Measurements from ENCODE around the gene ICE1.
A peak's percentile ranks its signal among the peaks of the same experiment; 100 is the strongest.
"Not testable (repeated sequence)": the region's sequence is repeated elsewhere in the genome, so short reads cannot be mapped to it uniquely, and the experiment has no call there.

ICE1 gene

DNA sequence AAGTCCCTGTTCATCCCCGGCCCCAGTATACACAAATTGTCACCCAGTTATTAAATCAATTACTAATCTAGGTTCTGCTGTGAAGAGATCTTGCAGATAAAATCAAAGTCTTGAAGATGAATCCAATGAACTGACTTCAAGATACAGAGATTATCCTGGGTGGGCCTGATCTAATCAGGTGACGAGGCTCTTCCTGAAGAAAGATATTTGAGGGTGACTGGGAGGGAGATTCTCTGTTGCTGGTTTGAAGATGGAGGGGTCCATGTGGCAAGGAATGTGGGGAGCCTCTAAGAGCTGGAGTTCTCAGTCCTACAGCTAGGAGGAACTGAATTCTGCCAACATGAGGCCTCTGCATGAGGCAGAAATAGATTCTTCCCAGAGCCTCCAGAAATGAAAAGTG lies 36.1 kb upstream of the ICE1 start:
- H2BK15ac ChIP-seq (ENCODE audit: low read depth, poor library complexity, severe bottlenecking): no peak overlapping the region
- no peak overlapping the region for H3K18ac ChIP-seq (ENCODE audit: low read depth in 1 of 2, low read length in 2 of 2)
- H4K91ac ChIP-seq (ENCODE audit: low read length): no peak overlapping the region
- no peaks in the 10 kb centered on the region for H3K36me3 ChIP-seq (ENCODE audit: control insufficient read depth in 1 of 2, insufficient read depth in 2 of 2, low read depth in 1 of 2, low read length in 2 of 2)
- DNase-seq: no peak
- H3K27ac ChIP-seq (ENCODE audit: low read length, poor library complexity, severe bottlenecking): no peak overlapping the region
- H3K9me3 ChIP-seq (ENCODE audit: control insufficient read depth, low read length): no peaks in the 10 kb centered on the region
- no peak overlapping the region for H2BK5ac ChIP-seq (ENCODE audit: low read depth, low read length, poor library complexity, severe bottlenecking)
- no peak overlapping the region for H3K4ac ChIP-seq (ENCODE audit: low read depth in 1 of 2, low read length in 2 of 2)
- H2AFZ ChIP-seq (ENCODE audit: low read depth, low read length): no peak overlapping the region
- H3K14ac ChIP-seq (ENCODE audit: low read length in 2 of 2): no peak overlapping the region
- no peaks in the 10 kb centered on the region for H3K79me1 ChIP-seq (replicated peaks; ENCODE audit: low read length, poor library complexity, severe bottlenecking)
- no peak overlapping the region for H2BK120ac ChIP-seq (ENCODE audit: low read depth, low read length)
- WGBS: 94% methylated on average over 1 of the region's 2 CpGs
- no peak overlapping the region for H3K4me3 ChIP-seq (ENCODE audit: insufficient read depth in 1 of 2, low read depth in 1 of 2, low read length in 2 of 2)
- H3K23ac ChIP-seq (ENCODE audit: low read length in 2 of 2): no peak overlapping the region
- H3K4me1 ChIP-seq (ENCODE audit: control insufficient read depth, insufficient read depth, low read depth, low read length): peaks cover 3% of the 10 kb centered on the region
- no peak overlapping the region for H3K4me2 ChIP-seq (ENCODE audit: low read length, poor library complexity, severe bottlenecking)
- H3K9ac ChIP-seq (ENCODE audit: low read length): no peak overlapping the region
- H4K8ac ChIP-seq (ENCODE audit: low read length): no peak overlapping the region
- no peak overlapping the region for H2AK5ac ChIP-seq (ENCODE audit: low read length, severe bottlenecking)
- H3K27me3 ChIP-seq (ENCODE audit: control insufficient read depth in 1 of 2, insufficient read depth in 1 of 2, low read length in 2 of 2): peaks cover 0 to 20% of the 10 kb centered on the region in 2 experiments
- H2BK12ac ChIP-seq (ENCODE audit: low read length in 2 of 2): no peak overlapping the region

DNA sequence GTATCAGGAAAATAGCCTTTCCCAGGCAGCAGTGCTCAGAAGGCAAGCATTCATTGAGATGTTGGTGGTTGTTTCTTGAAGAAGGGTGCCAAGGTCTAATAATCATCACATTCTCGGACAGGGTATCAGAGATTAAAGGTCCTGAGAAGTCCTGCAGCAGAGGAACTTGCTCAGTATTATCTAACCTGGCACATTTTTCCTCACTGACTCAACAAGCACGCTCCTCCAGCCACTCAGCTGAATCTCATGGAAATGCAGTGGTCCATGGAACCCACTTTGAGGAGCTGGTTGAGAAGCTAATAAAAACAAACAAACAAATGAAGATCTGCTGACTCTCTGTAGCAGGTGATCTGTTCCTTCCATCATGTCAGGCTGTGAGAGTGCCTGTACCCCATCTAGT lies 35.3 kb upstream of the ICE1 start:
- H2BK12ac ChIP-seq (ENCODE audit: low read length in 2 of 2): no peak overlapping the region
- H3K18ac ChIP-seq (ENCODE audit: low read depth in 1 of 2, low read length in 2 of 2): no peak overlapping the region
- no peak overlapping the region for H2AFZ ChIP-seq (ENCODE audit: low read depth, low read length)
- H4K91ac ChIP-seq (ENCODE audit: low read length): no peak overlapping the region
- H3K9ac ChIP-seq (ENCODE audit: low read length): no peak overlapping the region
- H3K23ac ChIP-seq (ENCODE audit: low read length in 2 of 2): no peak overlapping the region
- H3K4me2 ChIP-seq (ENCODE audit: low read length, poor library complexity, severe bottlenecking): no peak overlapping the region
- WGBS: 63% methylated on average over 2 of the region's 2 CpGs
- H3K9me3 ChIP-seq (ENCODE audit: control insufficient read depth, low read length): no peaks in the 10 kb centered on the region
- no peak overlapping the region for H4K8ac ChIP-seq (ENCODE audit: low read length)
- H2BK120ac ChIP-seq (ENCODE audit: low read depth, low read length): no peak overlapping the region
- no peak overlapping the region for H3K4me3 ChIP-seq (ENCODE audit: insufficient read depth in 1 of 2, low read depth in 1 of 2, low read length in 2 of 2)
- no peak overlapping the region for H3K14ac ChIP-seq (ENCODE audit: low read length in 2 of 2)
- H2AK5ac ChIP-seq (ENCODE audit: low read length, severe bottlenecking): no peak overlapping the region
- H3K4ac ChIP-seq (ENCODE audit: low read depth in 1 of 2, low read length in 2 of 2): no peak overlapping the region
- no peaks in the 10 kb centered on the region for H3K79me1 ChIP-seq (replicated peaks; ENCODE audit: low read length, poor library complexity, severe bottlenecking)
- peaks cover 0 to 20% of the 10 kb centered on the region in 2 experiments for H3K27me3 ChIP-seq (ENCODE audit: control insufficient read depth in 1 of 2, insufficient read depth in 1 of 2, low read length in 2 of 2)
- peaks cover 3% of the 10 kb centered on the region for H3K4me1 ChIP-seq (ENCODE audit: control insufficient read depth, insufficient read depth, low read depth, low read length)
- no peak overlapping the region for H3K27ac ChIP-seq (ENCODE audit: low read length, poor library complexity, severe bottlenecking)
- H2BK5ac ChIP-seq (ENCODE audit: low read depth, low read length, poor library complexity, severe bottlenecking): no peak overlapping the region
- no peak for DNase-seq
- H2BK15ac ChIP-seq (ENCODE audit: low read depth, poor library complexity, severe bottlenecking): no peak overlapping the region
- H3K36me3 ChIP-seq (ENCODE audit: control insufficient read depth in 1 of 2, insufficient read depth in 2 of 2, low read depth in 1 of 2, low read length in 2 of 2): no peaks in the 10 kb centered on the region

- no CpG with 5 or more reads among the region's 1 CpG for WGBS
- no peaks in the 10 kb centered on the region for H3K79me1 ChIP-seq (replicated peaks; ENCODE audit: low read length, poor library complexity, severe bottlenecking)
- no peak overlapping the region for H2BK12ac ChIP-seq (ENCODE audit: low read length in 2 of 2)
- no peak for DNase-seq
- peak overlapping the region; percentile 67 for H2BK5ac ChIP-seq (ENCODE audit: low read depth, low read length, poor library complexity, severe bottlenecking)
- no peak overlapping the region for H3K4me2 ChIP-seq (ENCODE audit: low read length, poor library complexity, severe bottlenecking)
- H4K91ac ChIP-seq (ENCODE audit: low read length): no peak overlapping the region
- no peak overlapping the region for H3K27ac ChIP-seq (ENCODE audit: low read length, poor library complexity, severe bottlenecking)
- H3K4me3 ChIP-seq (ENCODE audit: insufficient read depth in 1 of 2, low read depth in 1 of 2, low read length in 2 of 2): no peak overlapping the region
- H3K9me3 ChIP-seq (ENCODE audit: control insufficient read depth, low read length): no peaks in the 10 kb centered on the region
- H3K18ac ChIP-seq (ENCODE audit: low read depth in 1 of 2, low read length in 2 of 2): no peak overlapping the region
- H3K23ac ChIP-seq (ENCODE audit: low read length in 2 of 2): no peak overlapping the region
- H2AFZ ChIP-seq (ENCODE audit: low read depth, low read length): no peak overlapping the region
- H3K27me3 ChIP-seq (ENCODE audit: control insufficient read depth in 1 of 2, insufficient read depth in 1 of 2, low read length in 2 of 2): peaks cover 0 to 20% of the 10 kb centered on the region in 2 experiments
- no peak overlapping the region for H3K9ac ChIP-seq (ENCODE audit: low read length)
- H3K4ac ChIP-seq (ENCODE audit: low read depth in 1 of 2, low read length in 2 of 2): no peak overlapping the region
- no peak overlapping the region for H2BK15ac ChIP-seq (ENCODE audit: low read depth, poor library complexity, severe bottlenecking)
- no peaks in the 10 kb centered on the region for H3K36me3 ChIP-seq (ENCODE audit: control insufficient read depth in 1 of 2, insufficient read depth in 2 of 2, low read depth in 1 of 2, low read length in 2 of 2)
- no peak overlapping the region for H2BK120ac ChIP-seq (ENCODE audit: low read depth, low read length)
- H3K14ac ChIP-seq (ENCODE audit: low read length in 2 of 2): no peak overlapping the region
- H2AK5ac ChIP-seq (ENCODE audit: low read length, severe bottlenecking): no peak overlapping the region
- peaks cover 3% of the 10 kb centered on the region for H3K4me1 ChIP-seq (ENCODE audit: control insufficient read depth, insufficient read depth, low read depth, low read length)
- no peak overlapping the region for H4K8ac ChIP-seq (ENCODE audit: low read length)
These were observed 34.7 kb upstream of the ICE1 start for GRCh38 chr5:5387777-5388176.

DNA sequence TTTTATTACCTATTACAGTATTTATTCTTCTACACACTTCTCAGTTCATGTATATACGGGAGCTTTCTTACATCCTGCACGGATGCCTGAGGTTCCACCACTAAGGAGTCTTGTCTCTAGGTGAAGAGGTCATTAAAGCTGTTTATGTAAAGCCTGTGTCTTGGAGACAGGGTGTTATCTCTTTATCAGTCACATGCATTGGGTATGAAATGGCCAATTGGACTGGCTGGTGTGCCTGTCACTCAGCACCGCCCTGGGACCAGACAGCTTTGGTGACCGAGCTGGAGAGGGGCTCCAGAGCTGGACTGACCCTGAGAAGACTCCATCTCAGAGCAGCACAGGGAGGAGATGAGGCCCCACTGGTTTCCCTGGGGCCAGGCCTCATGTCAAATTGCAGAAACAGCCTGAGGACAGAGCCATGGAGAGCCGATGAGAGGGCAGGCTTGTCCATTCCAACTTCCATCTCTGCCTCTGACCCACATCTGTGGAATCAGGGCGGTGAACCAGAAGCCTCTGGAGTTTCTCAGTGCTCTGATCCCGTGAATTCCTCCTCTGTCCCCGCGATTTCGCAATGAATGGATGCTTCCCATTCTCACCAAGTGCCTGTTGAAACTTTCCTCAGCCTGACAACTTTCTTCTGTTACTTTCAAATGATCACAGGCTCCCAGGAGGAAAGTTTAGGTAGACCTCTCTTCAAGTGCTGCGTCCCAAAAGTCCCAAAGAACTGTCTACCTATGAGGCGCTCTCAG lies 32.2 kb upstream of the ICE1 start:
- H3K18ac ChIP-seq (ENCODE audit: low read depth in 1 of 2, low read length in 2 of 2); H2AK5ac ChIP-seq (ENCODE audit: low read length, severe bottlenecking); H3K27ac ChIP-seq (ENCODE audit: low read length, poor library complexity, severe bottlenecking); H3K4me3 ChIP-seq (ENCODE audit: insufficient read depth in 1 of 2, low read depth in 1 of 2, low read length in 2 of 2); H4K8ac ChIP-seq (ENCODE audit: low read length); H3K23ac ChIP-seq (ENCODE audit: low read length in 2 of 2); H2AFZ ChIP-seq (ENCODE audit: low read depth, low read length); H2BK5ac ChIP-seq (ENCODE audit: low read depth, low read length, poor library complexity, severe bottlenecking); H3K4me1 ChIP-seq (ENCODE audit: control insufficient read depth, insufficient read depth, low read depth, low read length); H4K91ac ChIP-seq (ENCODE audit: low read length); H3K4me2 ChIP-seq (ENCODE audit: low read length, poor library complexity, severe bottlenecking); H3K9me3 ChIP-seq (ENCODE audit: control insufficient read depth, low read length); H3K27me3 ChIP-seq (ENCODE audit: control insufficient read depth in 1 of 2, insufficient read depth in 1 of 2, low read length in 2 of 2); H3K14ac ChIP-seq (ENCODE audit: low read length in 2 of 2); H2BK12ac ChIP-seq (ENCODE audit: low read length in 2 of 2); H2BK120ac ChIP-seq (ENCODE audit: low read depth, low read length); H2BK15ac ChIP-seq (ENCODE audit: low read depth, poor library complexity, severe bottlenecking); H3K36me3 ChIP-seq (ENCODE audit: control insufficient read depth in 1 of 2, insufficient read depth in 2 of 2, low read depth in 1 of 2, low read length in 2 of 2); H3K79me1 ChIP-seq (replicated peaks; ENCODE audit: low read length, poor library complexity, severe bottlenecking); H3K9ac ChIP-seq (ENCODE audit: low read length); H3K4ac ChIP-seq (ENCODE audit: low read depth in 1 of 2, low read length in 2 of 2): not testable (repeated sequence)
- peak; percentile 27 for DNase-seq
- WGBS: 84% methylated on average over 7 of the region's 12 CpGs
